Pancreas (tissue), 10 donors: ENCODE data around the gene CCDC92B. TPM values are rescaled to one million over a fixed set of nuclear protein-coding genes. Genes with fewer than 3 reads are reported as not detected.

Source experiments
- ATAC-seq, 4 donors: fragments of 200-7000 bp; cut with Tn5 transposase; one replicate each; pipeline versions ENCODE4 v1.8.0 to v1.9.1; 2020; ENCODE audit warnings: mild to moderate bottlenecking in 4 of 4, moderate library complexity in 4 of 4
- DNase-seq, 6 donors: peaks; one replicate each; pipeline ENCODE4 v3.0.0-alpha.2; 2020
- FAIRE-seq: peaks from 2 replicates; lab custom pipeline; 2012; peaks lifted over from hg19 to GRCh38; lab: Jason Lieb, UNC
- H3K27ac ChIP-seq, 4 donors: fragments of 200-600 bp; sonication (generic); 1 replicate in 3 of 4; 2 replicates in 1 of 4; pipeline versions ENCODE4 v1.5.0 to v1.8.0; 2020
- H3K27me3 ChIP-seq, 4 donors: fragments of 200-600 bp; one replicate each; pipeline ENCODE4 v1.8.0; 2021
- H3K36me3 ChIP-seq, 3 donors: fragments of 200-600 bp; sonication (generic) in 1 of 3; one replicate each; pipeline versions ENCODE4 v1.5.0 to v1.8.0; 2020 to 2021
- H3K4me1 ChIP-seq, 3 donors: fragments of 200-600 bp; one replicate each; pipeline ENCODE4 v1.8.0; 2021
- H3K4me3 ChIP-seq, 4 donors: fragments of 200-600 bp; sonication (generic) in 2 of 4; one replicate each; pipeline versions ENCODE4 v1.5.0 to v1.8.0; 2020 to 2021
- H3K9me3 ChIP-seq, 4 donors: fragments of 200-600 bp; one replicate each; pipeline ENCODE4 v1.8.0; 2021
- CTCF ChIP-seq, 4 donors: fragments of 200-600 bp; sonication (generic) in 3 of 4; IDR thresholded peaks; one replicate each; pipeline versions ENCODE4 v1.5.0 to v1.8.0; 2021; ENCODE audit warnings: antibody characterized with exemption in 4 of 4
- WGBS, 2 donors: extraction: QIAGEN DNeasy Blood & Tissue Kit; methylation state at CpG; one replicate each; pipeline ENCODE4 v1.1.7; 2013; 5-methylcytosine and 5-hydroxymethylcytosine counted together
- intact Hi-C, 3 donors: fragments of 100-400 bp; cut with DNase I; formaldehyde crosslinking; loops; one replicate each; pipeline versions ENCODE4 v1.11.1 to v1.14.2; 2022
- polyA plus RNA-seq, 2 donors: library from polyadenylated mRNA; stranded (reverse); fragments of 200-250 nt; gene quantifications; one replicate each; pipeline ENCODE4 v1.2.3, GENCODE V29; 2013
- total RNA-seq, 6 donors: library from RNA; stranded (reverse); fragmentation: NEBNext Ultra II Directional in 4 of 6; extraction: Animal tissue kit (Norgen Biotek cat#: 25700) in 4 of 6; gene quantifications; one replicate each; pipeline versions ENCODE4 v1.2.1 to v1.2.4, GENCODE V29; 2021 to 2023
- donor health status: healthy with polysubstance abuse.
- donor health status: DM: no; HTN: no; CAD: no; lungs with moderate emphysema.
- donor health status: DM: no; HTN: no; CAD: no.
- donor health status: control.
- donor health status: control.
- donor health status: Bipolar disorder and iron deficiency.
- donor health status: DM: yes; HTN: yes; CAD: no.
- donor health status: DM: no; HTN: no; CAD: no.
- donor health status: DM: no; HTN: no; CAD: no.
- donor health status: DM: yes; HTN: yes; CAD: no.

Gene CCDC92B
- total and polyA plus RNA-seq, 8 donors: 0.19 to 4.6 (median 0.69) TPM

DNA sequence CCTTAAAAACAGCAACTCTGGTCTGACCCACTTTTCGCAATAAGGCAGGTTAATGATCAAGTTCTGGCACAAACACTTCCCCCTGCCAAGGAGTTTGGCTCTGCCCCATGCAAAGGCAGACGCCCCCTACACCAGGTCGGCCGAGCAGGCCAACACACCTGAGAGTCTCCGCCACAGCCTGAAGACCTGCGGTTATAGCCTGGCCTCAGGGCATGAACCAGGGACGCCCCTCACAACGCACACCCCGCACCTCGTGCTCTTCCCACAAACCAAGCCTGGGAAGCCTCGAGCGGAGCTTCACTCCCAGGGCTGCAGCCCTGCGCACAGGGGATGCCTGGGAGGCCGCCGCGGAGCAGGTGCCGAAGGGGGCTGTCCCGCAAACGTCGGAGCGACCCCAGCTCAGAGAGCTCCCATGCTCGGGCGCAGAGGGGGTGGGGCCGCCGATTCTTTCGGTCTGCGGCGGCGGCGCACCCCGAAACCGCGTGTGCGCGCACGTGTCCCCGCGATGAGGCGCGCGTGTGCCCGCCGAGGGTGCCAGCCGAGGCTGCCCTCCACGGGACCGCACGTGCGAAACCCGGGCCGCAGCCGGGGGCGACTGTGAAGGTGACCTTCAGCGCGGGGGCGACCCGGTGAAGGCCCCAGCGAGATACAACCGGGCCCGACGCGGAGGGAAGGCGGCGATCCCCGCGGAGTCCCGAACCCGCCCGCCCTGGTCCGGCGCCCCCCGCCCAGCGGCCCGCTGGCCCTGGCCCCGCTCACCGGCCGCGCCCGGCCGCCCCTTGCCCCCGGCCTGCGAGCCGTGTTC is 38.4 kb downstream of the CCDC92B start:
- ATAC-seq (peak; percentile 6 to 36 (median 11)), DNase-seq (peak in 5 of 6 donors; percentile 54 to 84 (median 75)), FAIRE-seq (no peak)
- Histone ChIP-seq H3K4me1 (peaks cover 17 to 34% (median 23%) of the 10 kb centered on the region in 3 donors), H3K27me3 (no peaks in the 10 kb centered on the region), H3K4me3 (peak overlapping the region; percentile 72 to 99 (median 89)), H3K27ac (peak overlapping the region; percentile 74 to 92 (median 86)), H3K9me3 (no peaks in the 10 kb centered on the region), H3K36me3 (no peaks in the 10 kb centered on the region)
- 0 to 1% methylated on average over 38 to 82 of the region's 82 CpGs for WGBS, 2 donors
- no peak for TF ChIP-seq CTCF (IDR thresholded peaks at IDR 0.05)
- intact Hi-C loops: no loop called here

DNA sequence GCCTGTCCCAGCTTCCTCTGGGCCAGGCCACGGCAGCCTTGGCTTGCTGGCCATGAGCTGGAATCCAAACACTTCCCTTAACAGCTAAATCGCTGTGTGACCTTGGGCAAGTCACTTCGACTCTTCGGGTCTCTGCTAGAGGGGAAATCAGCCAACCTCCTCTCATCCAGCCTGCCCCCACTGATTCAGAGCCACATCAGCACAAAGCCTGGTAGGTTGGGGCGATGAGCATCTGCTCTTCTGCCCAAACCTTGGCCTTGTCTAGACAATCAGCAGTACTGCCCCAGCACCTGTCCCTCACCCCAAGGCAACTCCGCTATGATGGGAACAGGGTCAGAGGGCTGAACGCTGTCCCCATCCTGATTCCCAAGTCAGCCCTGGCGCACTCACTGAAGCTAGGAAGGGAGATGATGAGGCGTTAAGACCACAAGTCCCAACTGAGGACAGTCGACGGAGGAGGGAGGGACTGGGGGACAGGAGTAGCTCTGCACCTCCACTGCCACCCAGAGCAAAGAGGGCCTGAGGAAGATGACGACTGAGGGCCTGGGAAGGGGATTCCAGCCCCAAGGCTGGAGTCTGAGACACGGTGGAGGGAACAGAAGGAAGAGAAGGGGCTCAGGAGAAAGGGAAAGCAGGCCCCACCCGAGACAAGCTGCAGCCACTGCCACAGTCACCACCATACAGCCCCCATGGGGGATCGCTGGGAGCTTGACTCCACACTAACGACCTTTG is 39.2 kb downstream of the CCDC92B start:
- FAIRE-seq (no peak), ATAC-seq (no peak), DNase-seq (peak in 3 of 6 donors; percentile 44 to 50 (median 47))
- TF ChIP-seq CTCF (IDR thresholded peaks at IDR 0.05): no peak
- Histone ChIP-seq H3K4me1 (peaks cover 17 to 34% (median 23%) of the 10 kb centered on the region in 3 donors), H3K9me3 (no peaks in the 10 kb centered on the region), H3K4me3 (peak overlapping the region; percentile 72 to 99 (median 89)), H3K36me3 (no peaks in the 10 kb centered on the region), H3K27ac (peak overlapping the region; percentile 74 to 92 (median 86)), H3K27me3 (no peaks in the 10 kb centered on the region)
- 12 to 14% methylated on average over 16 of the region's 16 CpGs for WGBS, 2 donors
- intact Hi-C loops: no loop called here

GRCh38 chr17:2709183-2709661 is 40.2 kb downstream of the CCDC92B start:
- H3K27me3 ChIP-seq: no peaks in the 10 kb centered on the region
- peak; percentile 45 to 66 (median 60) for ATAC-seq
- FAIRE-seq: no peak
- peak; percentile 79 to 92 (median 83) for DNase-seq
- intact Hi-C loops: no loop called here
- peak overlapping the region; percentile 35 to 87 (median 80) for H3K27ac ChIP-seq
- peak overlapping the region in 2 of 4 donors; percentile 84 to 94 for H3K4me3 ChIP-seq
- H3K4me1 ChIP-seq: peaks cover 17 to 34% (median 23%) of the 10 kb centered on the region in 3 donors
- H3K9me3 ChIP-seq: no peaks in the 10 kb centered on the region
- 9 to 13% methylated on average over 10 of the region's 10 CpGs for WGBS, 2 donors
- no peak for TF ChIP-seq CTCF (IDR thresholded peaks at IDR 0.05)
- peaks cover 0 to 1% (median 0%) of the 10 kb centered on the region in 3 donors for H3K36me3 ChIP-seq

GRCh38 chr17:2708585-2709182 is 40.8 kb downstream of the CCDC92B start:
- no peak for TF ChIP-seq CTCF (IDR thresholded peaks at IDR 0.05)
- peak overlapping the region; percentile 35 to 87 (median 80) for H3K27ac ChIP-seq
- WGBS, 2 donors: 27 to 39% methylated on average over 20 to 21 of the region's 21 CpGs
- peaks cover 0 to 7% (median 0%) of the 10 kb centered on the region in 3 donors for H3K36me3 ChIP-seq
- ATAC-seq: no peak
- no peaks in the 10 kb centered on the region for H3K27me3 ChIP-seq
- H3K9me3 ChIP-seq: no peaks in the 10 kb centered on the region
- DNase-seq: peak in 3 of 6 donors; percentile 29 to 75 (median 55)
- intact Hi-C loops: no loop called here
- peaks cover 17 to 34% (median 23%) of the 10 kb centered on the region in 3 donors for H3K4me1 ChIP-seq
- H3K4me3 ChIP-seq: peak overlapping the region in 2 of 4 donors; percentile 84 to 94
- FAIRE-seq: no peak
